NOMO-1 treated with DMSO at 0.1 percent for 48 hours (cell line): ENCODE results near the gene SUPV3L1.

Source experiments
- DNase-seq: peaks from one replicate; lab custom pipeline; 2025; ENCODE audit not compliant: unreplicated experiment; lab: John Stamatoyannopoulos, UW

The SUPV3L1 gene

DNA sequence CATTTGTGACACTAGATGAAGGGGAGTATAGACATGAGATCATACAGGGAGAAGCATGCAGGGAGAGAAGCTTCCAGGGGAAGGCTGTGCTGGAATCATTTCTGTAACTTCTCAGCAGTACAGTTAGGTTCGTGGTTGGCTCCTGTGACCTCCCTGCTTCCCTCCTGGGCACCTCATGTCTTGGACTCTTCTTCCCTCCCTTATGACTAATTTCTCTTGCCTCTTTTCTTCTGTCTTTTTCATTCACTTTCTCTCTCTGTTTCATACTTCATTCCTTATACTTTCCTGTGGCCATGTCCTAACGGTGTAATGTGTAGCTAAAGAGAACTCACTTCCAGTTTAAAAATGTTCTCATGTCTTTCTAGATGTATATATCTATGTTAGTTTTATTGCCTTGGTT is 21.0 kb downstream of the SUPV3L1 start:
- no peak for DNase-seq

DNA sequence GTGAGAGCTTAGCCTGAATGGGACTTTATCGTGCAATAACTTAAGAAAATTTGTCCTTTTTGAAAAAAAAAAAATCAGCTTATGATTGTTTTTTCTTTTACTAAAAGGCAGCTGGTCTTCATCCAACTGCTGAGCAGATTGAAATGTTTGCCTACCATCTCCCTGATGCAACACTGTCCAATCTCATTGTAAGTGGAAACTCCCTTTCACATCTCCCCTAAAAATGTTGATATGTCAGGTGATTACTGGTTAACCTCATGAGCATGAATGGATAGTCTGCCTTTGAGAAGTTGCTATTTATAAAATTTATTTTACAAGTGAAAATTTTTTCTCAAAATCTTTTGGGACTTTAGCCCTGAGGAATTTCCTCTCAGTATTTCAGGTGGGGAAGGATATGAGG is 22.3 kb downstream of the SUPV3L1 start:
- no peak for DNase-seq

DNA sequence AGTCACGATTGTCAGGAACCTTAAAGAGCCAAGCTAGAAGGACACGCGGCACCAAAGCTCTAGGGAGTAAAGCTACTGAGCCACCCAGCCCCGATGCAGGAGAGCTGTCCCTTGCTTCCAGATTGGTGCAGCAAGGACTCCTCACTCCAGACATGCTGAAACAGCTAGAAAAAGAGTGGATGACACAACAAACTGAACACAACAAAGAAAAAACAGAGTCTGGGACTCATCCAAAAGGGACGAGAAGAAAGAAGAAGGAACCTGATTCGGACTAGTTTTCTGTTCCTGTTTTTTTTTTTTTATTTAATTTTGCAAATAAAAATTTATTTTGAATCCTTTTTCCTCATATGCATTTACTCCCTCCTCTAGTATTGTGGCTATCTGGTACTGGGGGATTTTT is 28.7 kb downstream of the SUPV3L1 start:
- DNase-seq: no peak

DNA sequence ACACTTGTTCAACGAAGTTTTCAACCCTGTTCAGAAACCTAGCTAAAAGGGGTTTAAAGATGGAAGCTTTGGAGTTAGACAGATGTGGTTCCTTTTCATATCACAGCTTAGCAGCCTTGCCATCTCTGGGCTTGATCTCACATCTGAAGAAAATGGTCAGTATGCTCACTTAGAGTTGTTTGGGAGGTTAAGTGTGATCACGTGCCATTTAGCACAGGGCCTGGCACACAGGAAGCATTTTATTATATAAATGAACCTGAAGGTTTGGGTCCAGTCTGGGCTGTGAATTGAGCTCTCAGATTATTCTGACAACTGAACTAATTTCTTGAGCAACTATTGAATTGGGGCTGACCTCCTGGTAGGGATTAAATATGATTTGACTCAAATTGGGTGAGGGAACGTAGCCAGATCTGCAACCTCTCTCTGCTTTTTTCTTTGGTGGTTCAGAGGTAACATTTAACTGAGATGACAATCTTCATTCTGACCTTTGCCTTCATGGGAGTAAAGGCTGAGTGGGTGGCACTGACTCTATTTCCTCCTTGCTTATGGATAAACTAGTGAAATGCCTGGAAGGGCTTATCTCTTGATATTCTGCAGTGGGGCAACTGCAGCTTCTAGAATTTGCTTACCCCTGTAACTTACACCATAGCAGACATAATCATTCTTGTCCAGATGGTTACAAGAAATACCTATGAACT is 29.9 kb downstream of the SUPV3L1 start:
- no peak for DNase-seq

DNA sequence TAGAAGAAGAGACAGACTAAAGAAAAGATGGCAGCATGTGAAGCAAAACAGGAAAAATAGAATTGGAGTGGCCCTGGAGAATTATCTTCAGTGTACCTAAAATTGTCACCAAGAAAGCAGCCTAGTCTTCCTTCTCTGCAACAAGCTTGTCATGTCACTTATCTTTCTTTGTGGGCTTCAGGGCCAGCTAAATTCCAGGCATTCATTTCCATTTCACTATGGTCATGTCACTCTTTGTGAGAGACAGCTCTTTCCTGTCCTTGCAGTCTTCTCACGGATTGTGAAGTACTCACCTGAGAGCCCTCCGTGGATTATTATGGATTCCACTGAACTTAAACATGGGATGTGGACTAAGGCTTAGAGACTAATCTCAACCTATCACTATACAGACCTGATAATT is 31.1 kb downstream of the SUPV3L1 start:
- DNase-seq: no peak

DNA sequence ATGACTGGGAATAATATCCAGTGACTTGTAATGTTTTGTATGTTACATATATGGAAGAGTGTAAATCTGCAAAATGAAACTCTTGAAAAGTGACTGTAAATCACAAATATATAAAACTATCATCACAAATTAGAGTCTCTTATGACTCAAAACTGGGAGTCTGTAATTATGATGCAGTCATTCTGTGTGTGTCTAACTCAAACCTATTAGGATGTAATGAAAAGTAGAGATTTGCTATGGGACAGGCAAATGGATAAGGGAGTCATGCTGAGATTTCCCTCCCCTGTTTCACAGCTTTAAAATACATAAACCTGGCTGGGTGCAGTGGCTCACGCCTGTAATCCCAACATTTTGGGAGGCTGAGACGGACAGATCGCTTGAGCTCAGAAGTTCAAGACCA is 31.5 kb downstream of the SUPV3L1 start:
- DNase-seq: no peak

DNA sequence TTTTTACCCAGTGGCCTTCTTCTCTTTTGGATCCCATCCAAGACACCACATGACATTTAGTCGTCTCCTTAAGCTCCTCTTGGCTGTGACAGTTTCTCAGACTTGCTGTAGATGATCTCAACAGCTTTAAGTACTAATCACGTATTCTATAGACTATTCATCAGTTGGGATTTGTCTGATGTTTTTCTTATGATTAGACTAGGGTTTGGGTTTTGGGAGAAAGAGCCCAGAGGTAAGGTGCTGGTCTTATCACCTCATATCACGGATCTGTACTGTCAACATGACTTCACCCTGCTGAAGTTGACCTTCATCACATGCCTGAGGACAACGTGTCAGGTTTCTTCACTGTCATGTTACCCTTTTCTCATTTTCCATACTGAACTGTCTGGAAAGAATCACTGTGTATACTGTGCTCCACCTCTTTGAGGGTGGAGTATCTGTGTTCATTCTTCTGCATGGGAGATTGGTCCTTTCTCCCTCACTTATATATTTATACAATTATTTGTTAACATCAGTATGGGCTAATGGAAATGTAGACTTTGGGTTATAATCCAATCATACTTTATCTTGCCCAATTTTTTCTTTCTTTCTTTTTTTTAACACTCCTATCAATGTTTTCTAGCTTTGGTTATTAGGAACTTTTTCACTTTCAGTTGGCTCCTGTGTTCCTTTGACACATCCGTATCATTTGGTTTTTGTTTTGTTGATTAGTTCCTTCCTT is 33.7 kb downstream of the SUPV3L1 start:
- no peak for DNase-seq

DNA sequence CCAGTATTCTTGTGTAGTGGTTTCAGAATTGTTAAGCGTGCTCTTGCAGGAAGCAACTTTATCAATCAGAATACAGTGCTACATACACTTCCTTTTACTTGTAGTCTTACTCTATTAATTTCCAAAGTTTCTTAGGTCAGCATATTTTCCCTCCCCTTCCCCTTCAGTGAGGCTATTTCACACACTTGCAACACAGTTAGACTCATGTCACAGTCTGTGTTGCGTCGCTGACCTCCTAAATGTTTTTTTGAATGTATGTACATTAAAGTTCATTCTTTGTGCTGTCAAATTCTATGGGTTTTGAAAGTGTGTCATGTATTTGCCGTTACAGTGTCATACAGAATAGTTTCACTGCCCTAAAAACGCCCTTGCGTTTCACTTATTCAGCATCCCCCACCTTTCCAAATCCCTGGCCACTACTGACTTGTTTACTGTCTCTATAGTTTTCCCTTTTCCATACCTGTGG is 34.7 kb downstream of the SUPV3L1 start:
- peak; percentile 59 for DNase-seq

DNA sequence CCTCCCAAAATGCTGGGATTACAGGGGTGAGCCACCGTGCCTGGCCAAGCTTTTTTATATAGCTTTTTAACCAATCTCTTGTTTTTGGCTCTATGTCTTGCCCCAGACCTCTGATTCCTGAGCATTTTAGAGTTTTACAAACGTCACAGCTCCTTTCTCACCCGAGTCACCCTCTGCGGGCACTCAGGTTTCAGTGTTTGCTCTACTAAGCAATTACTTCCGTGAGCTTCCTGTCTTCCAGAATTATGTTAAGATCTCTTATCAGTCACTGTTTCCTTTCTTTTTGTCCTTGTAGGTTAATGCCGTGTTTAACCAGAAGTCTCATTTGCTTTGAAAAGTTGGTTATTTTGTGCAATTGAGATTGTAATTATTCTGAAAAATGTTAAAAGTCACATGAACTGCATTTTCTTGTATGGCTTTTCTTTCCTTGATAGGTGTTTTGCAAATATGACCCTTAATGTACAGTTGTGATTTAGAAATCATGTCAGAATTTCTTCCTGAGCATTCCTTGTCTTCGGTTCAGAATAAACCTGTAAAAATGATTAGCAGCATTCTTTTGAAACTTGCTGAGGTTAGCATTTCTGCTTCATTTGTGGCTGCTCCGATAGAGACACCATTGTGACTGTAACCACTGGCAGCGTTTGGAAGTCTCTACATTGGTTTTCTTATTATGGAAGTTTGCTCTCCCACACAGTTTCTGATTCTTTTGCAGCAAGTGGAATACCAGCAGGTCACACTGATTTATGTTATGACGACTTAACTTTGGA is 35.6 kb downstream of the SUPV3L1 start:
- DNase-seq: peak; percentile 45

DNA sequence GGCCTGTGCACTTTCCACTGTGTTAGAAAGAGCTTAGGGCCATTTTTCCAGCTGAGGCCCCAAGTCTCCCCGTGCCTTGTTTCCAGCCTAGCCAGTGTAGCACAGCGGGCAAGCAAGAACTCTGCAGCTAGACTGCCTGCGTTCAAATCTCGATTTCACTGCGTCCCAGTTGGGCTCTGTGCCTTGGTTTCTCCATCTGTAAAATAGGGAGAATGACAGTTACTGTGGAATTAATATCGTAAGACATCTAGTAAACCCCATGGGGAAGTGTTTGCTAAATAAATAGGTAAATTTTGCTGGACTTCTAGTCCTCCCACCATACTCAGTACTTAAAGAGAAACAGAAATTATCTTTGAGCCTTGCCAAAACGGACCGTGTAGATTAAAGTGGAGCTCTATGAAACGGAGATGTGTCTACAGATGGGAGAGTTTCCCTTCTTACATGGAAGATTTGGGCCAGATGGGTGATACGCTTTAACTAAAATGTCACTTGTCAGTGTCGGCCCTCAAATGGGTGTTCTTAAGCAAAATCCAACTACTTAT is 36.6 kb downstream of the SUPV3L1 start:
- no peak for DNase-seq

DNA sequence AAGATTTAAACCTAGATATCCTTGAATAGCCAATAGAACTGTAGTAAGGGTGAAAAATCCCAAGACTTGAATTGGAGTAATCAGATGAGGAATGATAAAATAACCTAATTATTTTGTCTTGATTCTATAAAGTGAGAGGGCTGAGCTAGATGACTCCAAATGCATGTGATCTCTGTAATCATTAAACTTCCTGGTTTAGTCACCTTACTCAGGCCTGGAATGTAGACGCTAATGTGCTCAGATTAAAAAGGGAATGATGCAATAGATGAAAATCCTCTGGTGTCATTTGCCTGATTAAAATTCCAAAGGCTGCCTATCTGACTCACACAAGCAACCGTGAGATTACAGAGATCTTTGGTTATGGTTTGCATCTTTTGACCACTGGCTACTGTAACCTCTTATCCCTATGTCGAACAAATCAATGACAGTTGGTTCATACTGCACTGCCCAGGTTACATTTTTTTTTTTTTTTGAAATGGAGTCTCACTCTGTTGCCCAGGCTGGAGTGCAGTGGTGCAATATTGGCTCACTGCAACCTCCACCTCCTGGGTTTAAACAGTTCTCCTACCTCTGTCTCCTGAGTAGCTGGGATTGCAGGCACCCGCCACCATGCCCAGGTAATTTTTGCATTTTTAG is 37.2 kb downstream of the SUPV3L1 start:
- no peak for DNase-seq

DNA sequence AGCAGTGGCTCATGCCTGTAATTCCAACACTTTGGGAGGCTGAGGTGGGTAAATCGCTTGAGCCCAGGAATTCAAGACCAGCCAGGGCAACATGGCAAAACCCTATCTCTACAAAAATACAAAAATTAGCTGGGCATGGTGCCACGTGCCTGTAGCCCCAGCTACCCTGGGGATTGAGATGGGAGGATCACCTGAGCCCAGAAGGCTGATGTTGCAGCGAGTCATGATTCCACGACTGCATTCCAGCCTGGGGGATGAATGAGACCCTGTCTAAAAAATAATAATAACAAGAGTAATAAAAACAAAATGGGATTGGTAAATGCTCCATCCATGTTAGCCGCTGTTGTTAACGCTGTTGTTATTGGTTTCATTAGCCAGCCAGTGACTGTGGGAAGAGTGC is 38.8 kb downstream of the SUPV3L1 start:
- DNase-seq: no peak

DNA sequence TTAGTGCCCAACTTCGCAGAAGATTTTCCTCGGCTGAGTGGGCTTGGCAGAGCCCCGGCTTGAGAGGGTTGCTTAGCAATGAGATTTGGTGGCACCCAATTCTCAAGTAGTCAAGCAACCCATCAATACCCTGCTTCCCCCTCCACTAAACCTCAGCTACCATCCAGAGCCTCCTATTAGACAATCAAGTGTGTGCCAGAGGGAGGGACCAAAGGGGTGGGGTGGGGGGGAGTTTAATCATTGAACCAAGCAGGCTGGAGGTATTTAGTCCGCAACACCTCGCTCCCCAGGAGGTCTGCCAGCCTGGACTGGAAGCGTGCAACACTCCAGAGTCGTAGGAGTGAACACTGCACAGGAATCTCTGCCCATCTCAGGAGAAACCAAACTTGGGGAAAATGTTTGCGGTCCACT is 40.0 kb downstream of the SUPV3L1 start, which contains the start of gene HKDC1:
HKDC1 (plus strand) TSS at position 292 of the 411 bp plus-strand sequence; CDS start at position 396, 104 bp downstream.
- DNase-seq: no peak

DNA sequence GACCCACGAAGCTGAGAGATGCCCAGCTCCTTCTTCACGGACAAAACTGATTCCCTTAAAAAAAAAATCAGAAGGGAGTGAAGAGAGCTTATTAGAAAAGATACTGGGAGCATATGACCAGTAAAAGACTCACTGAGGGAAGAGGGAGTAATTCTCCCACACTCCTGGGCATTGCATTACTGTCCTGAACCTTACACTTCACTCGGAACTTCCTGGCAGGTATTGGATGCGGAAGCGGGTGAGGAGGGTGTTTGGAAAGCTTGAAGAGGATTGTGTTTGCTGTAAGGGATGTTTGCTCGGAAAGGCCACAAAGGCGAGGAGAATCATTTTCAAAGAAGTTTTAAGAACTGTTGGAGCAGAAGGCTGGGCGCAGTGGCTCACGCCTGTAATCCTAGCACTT is 40.5 kb downstream of the SUPV3L1 start:
- DNase-seq: no peak

DNA sequence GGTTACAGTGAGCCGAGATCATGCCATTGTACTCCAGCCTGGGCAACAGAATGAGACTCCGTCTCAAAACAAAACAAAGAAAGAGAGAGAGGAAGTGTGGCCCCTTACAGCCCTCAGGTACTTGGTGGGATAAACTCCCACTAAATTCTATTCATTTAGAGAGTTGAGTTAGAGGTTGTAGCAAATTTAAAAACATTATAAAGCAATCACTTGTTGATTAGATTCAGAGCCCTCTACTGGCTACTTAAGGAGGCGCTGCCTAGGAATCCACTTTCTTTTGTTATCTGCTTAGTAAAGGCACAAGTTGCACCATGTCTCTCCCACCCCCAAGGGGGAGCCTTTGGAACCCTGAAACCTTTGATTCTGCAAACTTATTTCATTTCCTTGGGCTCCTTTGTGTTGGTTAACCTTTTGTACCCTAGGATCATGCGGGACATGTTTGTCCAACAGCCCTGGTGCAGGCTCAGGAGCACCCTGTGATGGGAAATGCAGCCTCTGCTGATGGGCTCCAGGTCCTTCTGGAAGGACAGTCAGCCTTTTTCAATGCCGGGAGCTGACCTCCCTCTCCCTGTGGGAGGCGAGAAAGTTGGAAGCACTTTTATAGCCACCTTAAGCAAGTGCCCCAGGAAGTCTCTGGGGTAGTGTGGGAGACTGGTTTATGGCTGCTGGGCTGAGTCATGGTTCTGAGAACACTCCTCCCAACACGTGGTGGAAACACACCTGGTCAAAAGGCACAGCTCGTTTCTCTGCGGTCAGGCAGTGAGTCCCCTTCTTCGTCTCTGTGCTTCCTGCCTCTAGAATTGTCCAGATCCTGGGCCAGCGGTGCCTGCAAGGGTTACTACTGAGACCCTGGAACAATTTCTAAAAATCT is 42.4 kb downstream of the SUPV3L1 start:
- DNase-seq: peak; percentile 66

DNA sequence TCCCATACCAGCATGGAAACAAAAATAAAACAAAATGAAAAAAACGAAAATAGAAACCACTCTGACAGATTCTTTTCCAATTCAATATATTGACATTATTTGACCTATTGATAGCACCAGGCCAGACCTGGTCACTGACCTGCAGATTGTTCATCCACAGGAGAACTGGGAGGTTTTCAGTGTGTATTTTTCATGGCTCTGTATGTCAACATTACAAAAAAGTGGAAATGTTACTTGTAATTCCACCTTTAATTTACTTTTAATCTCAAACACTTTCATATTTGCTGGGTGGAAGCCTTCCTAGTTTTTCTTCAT is 43.0 kb downstream of the SUPV3L1 start:
- DNase-seq: no peak

DNA sequence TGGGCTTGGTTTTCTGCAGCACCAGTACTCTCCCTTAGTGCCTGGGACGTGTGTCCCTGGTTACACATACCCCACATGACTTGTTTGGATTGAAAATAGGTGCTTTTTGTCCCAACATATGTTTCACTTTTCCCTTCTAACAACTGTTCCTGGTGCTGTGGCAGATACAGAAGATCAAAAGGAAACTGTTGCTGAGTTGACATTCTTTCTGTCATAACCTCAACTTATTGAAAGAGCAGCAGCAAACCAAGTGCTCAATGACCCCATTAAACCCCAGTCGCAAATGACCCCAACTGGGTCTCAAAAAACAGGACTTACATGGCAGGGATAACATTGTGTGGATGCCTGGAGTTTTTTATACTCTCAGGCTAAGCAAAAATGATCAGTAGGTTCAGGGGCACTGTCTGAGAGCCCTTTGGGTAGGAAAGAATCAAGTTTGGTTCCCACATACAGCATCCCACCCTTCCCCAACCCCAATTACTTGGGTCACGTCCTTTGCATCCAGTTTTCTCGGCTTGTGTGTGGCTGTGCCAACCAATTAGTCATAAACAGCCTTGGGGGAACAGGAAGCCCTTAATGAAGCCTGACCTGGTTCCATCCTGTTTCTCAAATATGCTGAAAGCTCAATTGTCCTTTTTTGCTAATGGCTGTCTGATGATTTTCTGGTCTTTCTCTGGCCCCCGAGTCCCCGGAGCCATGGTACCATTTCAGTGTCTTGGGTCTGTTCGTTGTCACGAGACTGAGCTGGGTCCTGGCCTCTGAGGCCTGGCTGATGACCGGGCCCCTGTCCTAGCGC is 45.0 kb downstream of the SUPV3L1 start:
- DNase-seq: no peak

DNA sequence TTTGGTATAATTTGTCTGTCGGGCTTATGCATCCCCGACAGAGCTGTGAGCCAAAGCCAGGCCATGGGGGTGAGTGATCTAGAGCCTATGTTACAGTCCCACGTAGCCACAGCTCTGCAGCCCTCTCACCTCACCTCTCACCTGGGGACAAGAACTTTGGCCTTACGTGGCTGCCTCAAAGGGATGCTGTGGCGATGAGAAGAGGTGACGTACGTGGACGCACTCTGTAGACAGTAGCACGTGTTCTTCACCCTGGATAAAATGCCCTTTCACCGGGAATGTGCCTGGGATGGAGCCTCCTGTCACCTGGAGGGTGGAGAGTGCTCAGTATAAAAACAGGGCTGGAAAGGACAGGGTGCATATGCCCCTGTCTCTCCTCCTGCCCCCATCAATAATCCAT is 45.6 kb downstream of the SUPV3L1 start:
- DNase-seq: no peak

DNA sequence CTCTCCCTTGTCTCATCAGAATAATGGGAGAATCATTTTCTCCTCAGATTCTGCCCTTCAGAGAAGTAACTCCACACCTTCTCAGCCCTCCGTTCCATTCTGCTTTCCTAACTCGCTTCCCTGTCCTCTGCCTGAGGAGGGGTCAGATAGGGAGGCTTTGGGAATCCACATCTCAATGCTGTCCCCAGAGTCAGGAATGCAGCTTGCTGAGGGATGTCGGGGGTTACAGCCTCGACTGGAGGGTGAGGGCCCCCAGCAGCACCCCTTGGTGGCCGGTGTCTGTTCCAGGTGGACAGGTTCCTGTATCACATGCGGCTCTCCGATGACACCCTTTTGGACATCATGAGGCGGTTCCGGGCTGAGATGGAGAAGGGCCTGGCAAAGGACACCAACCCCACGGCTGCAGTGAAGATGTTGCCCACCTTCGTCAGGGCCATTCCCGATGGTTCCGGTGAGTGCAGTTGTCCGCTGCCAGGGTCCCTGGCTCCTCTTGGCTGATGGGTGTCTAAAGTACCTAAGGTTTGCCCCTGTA is 47.0 kb downstream of the SUPV3L1 start:
- DNase-seq: no peak
